HG03066 (cell line): ENCODE data around the gene TMEM140.
"Not testable (repeated sequence)": the region's sequence is repeated elsewhere in the genome, so short reads cannot be mapped to it uniquely, and the experiment has no call there.

Source experiments
- ATAC-seq: cut with Tn5 transposase; IDR thresholded peaks from one replicate; pipeline ENCODE4 v1.9.1; 2021; ENCODE audit warnings: low read depth; ENCODE audit not compliant: unreplicated experiment

The TMEM140 gene

DNA sequence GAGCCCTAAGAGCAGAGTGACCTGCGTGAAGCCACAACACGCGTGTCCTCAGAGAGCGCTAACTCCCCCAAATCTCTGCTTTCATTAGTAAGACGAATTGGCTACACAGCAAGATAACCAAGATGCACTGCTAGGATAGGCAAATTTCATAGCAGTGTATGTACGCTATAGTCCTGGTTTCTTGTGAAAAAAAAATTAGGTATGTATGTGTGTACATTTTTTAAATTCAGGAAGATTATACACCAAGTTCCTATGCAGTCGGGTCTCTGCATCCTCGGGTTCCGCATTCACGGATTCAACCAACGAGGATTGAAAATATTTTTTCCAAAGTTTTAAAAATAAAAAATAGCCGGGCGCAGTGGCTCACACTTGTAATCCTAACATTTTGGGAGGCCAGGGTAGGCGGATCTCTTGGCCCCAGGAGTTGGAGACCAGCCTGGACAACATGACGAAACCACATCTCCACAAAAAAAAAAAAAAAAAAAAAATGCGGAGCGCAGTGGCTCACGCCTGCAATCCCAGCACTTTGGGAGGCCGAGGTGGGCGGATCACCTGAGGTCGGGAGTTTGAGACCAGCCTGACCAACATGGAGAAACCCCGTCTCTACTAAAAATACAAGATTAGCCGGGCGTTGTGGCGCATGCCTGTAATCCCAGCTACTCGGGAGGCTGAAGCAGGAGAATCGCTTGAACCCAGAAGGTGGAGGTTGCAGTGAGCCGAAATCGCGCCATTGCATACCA, 64.2 kb downstream of the TMEM140 start:
- ATAC-seq = not testable (repeated sequence)

DNA sequence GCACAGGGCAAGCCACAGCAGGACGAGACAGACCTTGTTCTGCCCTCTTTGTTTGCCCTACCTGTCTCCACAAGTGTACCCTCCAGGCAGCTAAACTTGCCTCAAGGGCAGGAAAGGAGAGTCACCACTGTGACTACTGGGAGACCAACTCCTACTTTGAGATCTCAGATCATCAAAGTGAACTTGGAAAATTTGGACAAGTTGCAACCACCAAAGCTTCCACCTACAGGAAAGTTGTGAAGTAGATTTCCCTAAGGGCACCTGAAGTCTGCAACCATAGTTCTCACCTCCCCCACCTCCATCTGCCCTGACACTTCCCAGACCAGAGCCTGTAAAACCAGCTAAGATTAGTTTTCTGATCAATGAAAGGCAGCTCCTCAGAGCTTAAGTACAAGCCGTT, 66.0 kb downstream of the TMEM140 start:
- no peak for ATAC-seq

DNA sequence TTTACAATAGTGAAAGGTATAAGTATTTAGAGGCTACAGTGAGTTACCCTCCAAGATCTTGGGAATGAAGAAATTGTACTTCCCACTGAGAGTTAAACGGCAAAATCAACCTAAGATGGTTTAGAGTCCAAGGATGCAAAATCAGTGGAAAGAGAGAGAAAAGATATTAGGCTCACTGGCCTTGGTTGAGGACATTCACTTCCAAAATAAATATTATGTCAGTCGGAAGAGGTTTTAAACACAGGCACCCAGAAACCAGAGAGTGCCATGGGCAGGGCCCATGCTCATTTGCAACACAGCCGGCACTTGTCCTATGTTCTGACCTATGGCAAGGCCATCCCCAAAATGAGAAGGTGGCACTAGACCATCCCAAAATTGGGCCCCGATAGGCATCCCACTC, 67.3 kb downstream of the TMEM140 start:
- no peak for ATAC-seq

DNA sequence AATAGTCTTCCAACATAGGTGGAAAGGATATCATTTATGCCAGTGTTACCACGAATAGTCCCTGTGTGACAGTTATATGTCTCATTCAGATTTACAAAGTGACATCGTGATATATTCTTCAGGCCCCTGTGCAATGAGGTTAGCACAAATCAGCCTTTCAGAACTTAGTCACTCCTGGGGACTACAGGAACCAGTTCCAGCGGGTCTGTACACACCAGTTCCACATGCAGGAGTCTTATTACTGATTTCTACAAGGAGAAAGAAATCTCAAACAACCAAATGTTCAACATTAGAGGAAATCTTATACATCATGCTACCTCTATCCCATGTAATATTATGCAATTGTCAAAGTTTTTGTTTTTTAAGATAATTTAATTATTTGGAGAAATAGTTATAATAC, 67.8 kb downstream of the TMEM140 start:
- no peak for ATAC-seq
